Measurements from ENCODE around the gene SRPX2.

DNA sequence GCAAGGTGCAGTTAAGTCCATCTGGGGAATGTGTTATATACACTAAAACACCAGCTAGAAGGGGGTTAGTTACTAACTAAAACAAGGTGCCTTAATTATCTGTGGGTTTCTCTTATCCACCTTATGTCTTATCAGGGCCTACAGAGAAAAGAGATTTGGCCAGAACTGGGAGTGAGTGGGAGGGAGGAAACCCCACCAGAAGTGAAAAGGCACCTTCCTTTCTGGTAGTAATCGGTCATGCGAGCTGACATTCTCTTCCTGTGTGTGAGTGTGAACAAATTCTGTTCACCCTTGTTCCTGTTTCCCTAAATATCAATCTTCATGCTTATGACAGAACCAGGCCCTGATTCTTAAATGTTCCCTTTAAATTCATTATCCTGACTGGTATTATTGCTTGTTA, 43.5 kb downstream of the SRPX2 start:
- TF ChIP-seq, protein P1, sequence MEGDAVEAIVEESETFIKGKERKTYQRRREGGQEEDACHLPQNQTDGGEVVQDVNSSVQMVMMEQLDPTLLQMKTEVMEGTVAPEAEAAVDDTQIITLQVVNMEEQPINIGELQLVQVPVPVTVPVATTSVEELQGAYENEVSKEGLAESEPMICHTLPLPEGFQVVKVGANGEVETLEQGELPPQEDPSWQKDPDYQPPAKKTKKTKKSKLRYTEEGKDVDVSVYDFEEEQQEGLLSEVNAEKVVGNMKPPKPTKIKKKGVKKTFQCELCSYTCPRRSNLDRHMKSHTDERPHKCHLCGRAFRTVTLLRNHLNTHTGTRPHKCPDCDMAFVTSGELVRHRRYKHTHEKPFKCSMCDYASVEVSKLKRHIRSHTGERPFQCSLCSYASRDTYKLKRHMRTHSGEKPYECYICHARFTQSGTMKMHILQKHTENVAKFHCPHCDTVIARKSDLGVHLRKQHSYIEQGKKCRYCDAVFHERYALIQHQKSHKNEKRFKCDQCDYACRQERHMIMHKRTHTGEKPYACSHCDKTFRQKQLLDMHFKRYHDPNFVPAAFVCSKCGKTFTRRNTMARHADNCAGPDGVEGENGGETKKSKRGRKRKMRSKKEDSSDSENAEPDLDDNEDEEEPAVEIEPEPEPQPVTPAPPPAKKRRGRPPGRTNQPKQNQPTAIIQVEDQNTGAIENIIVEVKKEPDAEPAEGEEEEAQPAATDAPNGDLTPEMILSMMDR (tag by site-specific recombination; IDR thresholded peaks at IDR 0.05): no peak
- TF ChIP-seq, protein P2, sequence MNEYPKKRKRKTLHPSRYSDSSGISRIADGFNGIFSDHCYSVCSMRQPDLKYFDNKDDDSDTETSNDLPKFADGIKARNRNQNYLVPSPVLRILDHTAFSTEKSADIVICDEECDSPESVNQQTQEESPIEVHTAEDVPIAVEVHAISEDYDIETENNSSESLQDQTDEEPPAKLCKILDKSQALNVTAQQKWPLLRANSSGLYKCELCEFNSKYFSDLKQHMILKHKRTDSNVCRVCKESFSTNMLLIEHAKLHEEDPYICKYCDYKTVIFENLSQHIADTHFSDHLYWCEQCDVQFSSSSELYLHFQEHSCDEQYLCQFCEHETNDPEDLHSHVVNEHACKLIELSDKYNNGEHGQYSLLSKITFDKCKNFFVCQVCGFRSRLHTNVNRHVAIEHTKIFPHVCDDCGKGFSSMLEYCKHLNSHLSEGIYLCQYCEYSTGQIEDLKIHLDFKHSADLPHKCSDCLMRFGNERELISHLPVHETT (tag by site-specific recombination; IDR thresholded peaks at IDR 0.05): no peak
- no peak for TF ChIP-seq ZBTB7A (tag by site-specific recombination; IDR thresholded peaks at IDR 0.05; ENCODE audit: low read depth)

Data from HEK293 (cell line).